Endothelial cell of umbilical vein (primary cell): ENCODE results near the gene NRDE2. TPM values are rescaled to one million over a fixed set of nuclear protein-coding genes. Genes with fewer than 3 reads are reported as not detected.

Experiments
- BruUV-seq: library from RNA; stranded (reverse); fragments of 400-500 nt; replicated peaks from 2 replicates; lab custom pipeline; 2021; lab: Mats Ljungman, UMichigan
- CTCF ChIA-PET: fragments of 300-600, 350-600 bp; sonication (Branson Sonifier 250); formaldehyde crosslinking; loops from one replicate; lab custom pipeline; 2021; ENCODE audit warnings: antibody characterized with exemption, inconsistent platforms; lab: Charles Lee
- POLR2A ChIA-PET: fragments of 300-600, 350-600 bp; sonication (Branson Sonifier 250); formaldehyde crosslinking; loops from one replicate; lab custom pipeline; 2021; ENCODE audit warnings: antibody characterized with exemption, inconsistent platforms; lab: Charles Lee
- DNase-seq: peaks from one replicate; pipeline ENCODE4 v3.0.0-alpha.2; 2011; ENCODE audit warnings: low read depth, low spot score
- FAIRE-seq: peaks from 2 replicates; lab custom pipeline; 2011; peaks lifted over from hg19 to GRCh38; lab: Jason Lieb, UNC
- H2AFZ ChIP-seq: 2 replicates; pipeline ENCODE4 v1.6.0; 2012; ENCODE audit warnings: low read depth, low read length, control low read depth, inconsistent platforms
- H3K27ac ChIP-seq: 2 replicates; pipeline ENCODE4 v1.5.1; 2011; ENCODE audit warnings: low read depth, mild to moderate bottlenecking, control low read depth, low read length, moderate library complexity; ENCODE audit not compliant: insufficient read depth
- H3K27me3 ChIP-seq, 2 experiments: 2 replicates each; pipeline versions ENCODE4 v1.6.0 to v1.6.1; 2011; ENCODE audit warnings: low read length in 2 of 2, mixed read lengths in 1 of 2; ENCODE audit not compliant: control insufficient read depth in 2 of 2, insufficient read depth in 2 of 2
- H3K36me3 ChIP-seq, 2 experiments: 2 replicates in 1 of 2; 3 replicates in 1 of 2; pipeline ENCODE4 v1.5.1; 2011; ENCODE audit warnings: low read length in 2 of 2, mild to moderate bottlenecking in 1 of 2, moderate library complexity in 1 of 2; ENCODE audit not compliant: control insufficient read depth in 2 of 2, insufficient read depth in 2 of 2; ENCODE audit errors: extremely low read depth in 1 of 2
- H3K4me1 ChIP-seq: 3 replicates; pipeline ENCODE4 v1.5.1; 2011; ENCODE audit warnings: mild to moderate bottlenecking, low read length; ENCODE audit not compliant: control insufficient read depth, insufficient read depth; ENCODE audit errors: extremely low read depth
- H3K4me2 ChIP-seq: 2 replicates; pipeline ENCODE4 v1.6.1; 2011; ENCODE audit warnings: low read length, control low read depth, mixed read lengths; ENCODE audit not compliant: insufficient read depth
- H3K4me3 ChIP-seq, 3 experiments: fragments of 200-600 bp in 1 of 3; sonication (generic), shearing (Covaris generic) in 1 of 3; replicated peaks in 1 of 3; 2 replicates each; pipeline ENCODE4 v1.5.1; 2011 to 2016; ENCODE audit warnings: control low read depth in 3 of 3, low read length in 3 of 3, mild to moderate bottlenecking in 2 of 3, inconsistent platforms in 1 of 3, low read depth in 1 of 3, moderate library complexity in 1 of 3; ENCODE audit not compliant: insufficient read depth in 1 of 3
- H3K79me2 ChIP-seq: 2 replicates; pipeline ENCODE4 v1.6.0; 2012; ENCODE audit warnings: low read length, inconsistent platforms; ENCODE audit not compliant: control insufficient read depth, insufficient read depth
- H3K9ac ChIP-seq: replicated peaks from 2 replicates; pipeline ENCODE3; 2011; ENCODE audit warnings: low read length, control low read depth; ENCODE audit not compliant: insufficient read depth; ENCODE audit errors: extremely low read depth
- H3K9me1 ChIP-seq: replicated peaks from 3 replicates; pipeline ENCODE4 v1.6.0; 2011; ENCODE audit warnings: mild to moderate bottlenecking, low read length; ENCODE audit not compliant: control insufficient read depth, insufficient read depth; ENCODE audit errors: extremely low read depth
- H3K9me3 ChIP-seq: replicated peaks from 2 replicates; pipeline ENCODE4 v1.5.1; 2012; ENCODE audit warnings: low read length, inconsistent platforms; ENCODE audit not compliant: control insufficient read depth, insufficient read depth
- H4K20me1 ChIP-seq: replicated peaks from 2 replicates; pipeline ENCODE3; 2011; ENCODE audit warnings: mild to moderate bottlenecking, low read length; ENCODE audit not compliant: control insufficient read depth, insufficient read depth; ENCODE audit errors: extremely low read depth
- CTCF ChIP-seq, 2 donors: IDR thresholded peaks; 1 replicate in 1 of 2; 2 replicates in 1 of 2; pipeline ENCODE4 v1.5.1; 2011; ENCODE audit warnings: low read length in 2 of 2, mild to moderate bottlenecking in 2 of 2, moderate library complexity in 2 of 2, control low read depth in 1 of 2, inconsistent platforms in 1 of 2, low read depth in 1 of 2; ENCODE audit not compliant: insufficient read depth in 1 of 2; ENCODE audit errors: extremely low read depth in 1 of 2
- EZH2 ChIP-seq: IDR thresholded peaks from 2 replicates; pipeline ENCODE4 v1.6.1; 2012; ENCODE audit warnings: borderline replicate concordance, low read depth, mild to moderate bottlenecking, moderate library complexity, low read length, inconsistent platforms; ENCODE audit not compliant: severe bottlenecking
- FOS ChIP-seq: IDR thresholded peaks from 2 replicates; pipeline ENCODE4 v1.6.1; 2011; ENCODE audit warnings: mild to moderate bottlenecking, low read length, moderate library complexity, borderline replicate concordance; ENCODE audit not compliant: insufficient read depth
- GATA2 ChIP-seq: IDR thresholded peaks from 2 replicates; pipeline ENCODE4 v1.7.0; 2011; ENCODE audit warnings: low read depth, mild to moderate bottlenecking, moderate library complexity, mixed read lengths, low read length; ENCODE audit not compliant: insufficient read length, insufficient read depth
- JUN ChIP-seq: IDR thresholded peaks from 2 replicates; pipeline ENCODE4 v1.6.1; 2011; ENCODE audit warnings: borderline replicate concordance, low read depth; ENCODE audit not compliant: insufficient read length, insufficient read depth
- MYC ChIP-seq: IDR thresholded peaks from one replicate; pipeline ENCODE4 v1.6.1; 2011; ENCODE audit warnings: mild to moderate bottlenecking, low read depth, low read length
- POLR2A ChIP-seq: IDR thresholded peaks from 2 replicates; pipeline ENCODE4 v1.6.1; 2012; ENCODE audit warnings: low read depth, mild to moderate bottlenecking, control low read depth, low read length
- POLR2AphosphoS5 ChIP-seq: IDR thresholded peaks from 2 replicates; pipeline ENCODE4 v1.6.1; 2012; ENCODE audit warnings: low read depth, mild to moderate bottlenecking, control low read depth, low read length, moderate library complexity; ENCODE audit not compliant: insufficient read depth
- dilution Hi-C: fragments of 300-500 bp; cut with MboI; formaldehyde crosslinking; loops from one replicate; pipeline ENCODE4 v1.15.0; 2019; ENCODE audit warnings: low sequenced_read_pairs; ENCODE audit not compliant: extremely low pct_ligation_motif_present
- intact Hi-C: fragments of 100-400 bp; cut with micrococcal nuclease; formaldehyde crosslinking; loops from one replicate; pipeline ENCODE4 v1.10.0; 2022
- polyA plus RNA-seq, 4 experiments: library from polyadenylated mRNA; depleted of rRNA in 3 of 4; stranded (reverse) in 3 of 4; unstranded in 1 of 4; fragments of >200 nt; gene quantifications; 2 replicates each; pipeline versions ENCODE4 v1.2.1 to v1.2.3, GENCODE V29; 2011 to 2012; ENCODE audit warnings: missing spikeins in 1 of 4
- total RNA-seq: library from RNA; stranded (reverse); gene quantifications from 2 replicates; pipeline ENCODE4 v1.2.3, GENCODE V29; 2021
- TF ChIP-seq, protein P1 (sequence below): IDR thresholded peaks from 2 replicates; pipeline ENCODE4 v1.6.1; 2011; ENCODE audit not compliant: insufficient read depth, insufficient read length

NRDE2 gene
- total and polyA plus RNA-seq, 2 donors (not counting 3 experiments of a cell fraction or from before 2014, with no cell fraction given) = 8.5 to 22.1 TPM

GRCh38 chr14:90242444-90242843 lies 89.3 kb downstream of the NRDE2 start:
- Histone ChIP-seq H3K36me3 (no peaks in the 10 kb centered on the region), H3K27me3 (no peaks in the 10 kb centered on the region), H3K27ac (no peak overlapping the region), H2AFZ (no peak overlapping the region), H3K4me2 (no peak overlapping the region), H3K9ac (no peak overlapping the region), H3K4me1 (no peaks in the 10 kb centered on the region), H3K4me3 (no peak overlapping the region), H3K9me3 (peaks cover 5% of the 10 kb centered on the region), H3K9me1 (no peaks in the 10 kb centered on the region), H3K79me2 (no peaks in the 10 kb centered on the region), H4K20me1 (no peaks in the 10 kb centered on the region)
- ChIA-PET CTCF (no interaction called here), POLR2A (no interaction called here)
- intact Hi-C loops = no loop called here
- no peak for DNase-seq
- dilution Hi-C loops = no loop called here
- no TSS peak for BruUV-seq
- TF ChIP-seq, protein P1, sequence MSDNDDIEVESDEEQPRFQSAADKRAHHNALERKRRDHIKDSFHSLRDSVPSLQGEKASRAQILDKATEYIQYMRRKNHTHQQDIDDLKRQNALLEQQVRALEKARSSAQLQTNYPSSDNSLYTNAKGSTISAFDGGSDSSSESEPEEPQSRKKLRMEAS = no peak
- TF ChIP-seq CTCF (IDR thresholded peaks at IDR 0.05; ENCODE audit: extremely low read depth in 1 of 2, insufficient read depth in 1 of 2, low read depth in 1 of 2, low read length in 2 of 2) (no peak), GATA2 (no peak), POLR2AphosphoS5 (no peak), FOS (no peak), JUN (no peak), EZH2 (no peak), MYC (no peak), POLR2A (no peak)
- FAIRE-seq = no peak
